Right ventricle myocardium inferior (tissue), 1 donor: ENCODE data around the gene FBXO3. TPM values are rescaled to one million over a fixed set of nuclear protein-coding genes. Genes with fewer than 3 reads are reported as not detected.
"Not testable (repeated sequence)": the region's sequence is repeated elsewhere in the genome, so short reads cannot be mapped to it uniquely, and the experiment has no call there.

Source experiments
- ATAC-seq: fragments of 200-7000 bp; cut with Tn5 transposase; one replicate; pipeline ENCODE4 v1.9.1; 2020; ENCODE audit warnings: mild to moderate bottlenecking, moderate library complexity
- DNase-seq: peaks from one replicate; pipeline ENCODE4 v3.0.0; 2021; ENCODE audit errors: missing footprints
- intact Hi-C: fragments of 100-400 bp; cut with DNase I; formaldehyde crosslinking; loops from one replicate; pipeline ENCODE4 v1.11.0; 2022
- long read RNA-seq: library from polyadenylated mRNA; unstranded; transcript quantifications from one replicate; pipeline ENCODE4 v2.0.0, GENCODE V29; 2021
- total RNA-seq: library from RNA; stranded (reverse); fragmentation: NEBNext Ultra II Directional; extraction: Animal tissue kit (Norgen Biotek cat#: 25700); gene quantifications from one replicate; pipeline ENCODE4 v1.2.1, GENCODE V29; 2021
- donor health status: DM: no; HTN: yes; CAD: no; lungs with severe emphysema.

The FBXO3 gene
- 46.4 TPM for total RNA-seq
- long read RNA-seq, transcript FBXO3-201 (11 exons, 2,397 nt): major isoform, 39 of 41 reads
- long read RNA-seq, partial matches to known transcripts: 1 of 41 reads
- long read RNA-seq, other reads (novel, unspliced or antisense): 1 of 41 reads

GRCh38 chr11:33773987-33774735 is at the start of gene FBXO3:
Gene FBXO3, minus strand, starts transcription at chr11:33774520. Its CDS starts 23 bp downstream, at chr11:33774497.
- ATAC-seq (peak; percentile 97), DNase-seq (peak; percentile 95)
- intact Hi-C loops: no loop called here

GRCh38 chr11:33822981-33823380 is 48.7 kb upstream of the FBXO3 start:
- DNase-seq, ATAC-seq, intact Hi-C loops: not testable (repeated sequence)

- no peak for ATAC-seq
- intact Hi-C loops: no loop called here
- no peak for DNase-seq
These were observed 45.1 kb upstream of the FBXO3 start for GRCh38 chr11:33819278-33820035.

- intact Hi-C loops: loop anchor here (1.0 to 10.0 kb wide), 2 partner anchors 21 to 444 kb away; no protein-coding TSS in a partner anchor
- DNase-seq: peak; percentile 81
- ATAC-seq: peak; percentile 81
These were observed 34.0 kb upstream of the FBXO3 start for GRCh38 chr11:33808228-33808828.

GRCh38 chr11:33804471-33804870 is 30.2 kb upstream of the FBXO3 start:
- intact Hi-C loops: loop anchor here (10.0 kb wide), 1 partner anchor 440 kb away; no protein-coding TSS in a partner anchor
- DNase-seq (no peak), ATAC-seq (no peak)

GRCh38 chr11:33802194-33802950 is 28.1 kb upstream of the FBXO3 start:
- ATAC-seq: peak; percentile 85
- no peak for DNase-seq
- intact Hi-C loops: loop anchor here (10.0 kb wide), 1 partner anchor 438 kb away; no protein-coding TSS in a partner anchor

- intact Hi-C loops: loop anchor here (10.0 kb wide), 1 partner anchor 437 kb away; no protein-coding TSS in a partner anchor
- ATAC-seq (no peak), DNase-seq (no peak)
These were observed 27.5 kb upstream of the FBXO3 start for GRCh38 chr11:33801821-33802193.

- DNase-seq (no peak), ATAC-seq (no peak)
- intact Hi-C loops: no loop called here
These were observed 23.6 kb upstream of the FBXO3 start for GRCh38 chr11:33797879-33798278.

- intact Hi-C loops: no loop called here
- ATAC-seq (no peak), DNase-seq (no peak)
These were observed 15.7 kb upstream of the FBXO3 start for GRCh38 chr11:33790040-33790439.

- DNase-seq, ATAC-seq, intact Hi-C loops: not testable (repeated sequence)
These were observed 13.8 kb upstream of the FBXO3 start for GRCh38 chr11:33788095-33788494.

- DNase-seq (no peak), ATAC-seq (no peak)
- intact Hi-C loops: no loop called here
These were observed 12.8 kb upstream of the FBXO3 start for GRCh38 chr11:33787076-33787475.

- no peak for DNase-seq
- ATAC-seq: no peak
- intact Hi-C loops: no loop called here
These were observed 11.3 kb upstream of the FBXO3 start for GRCh38 chr11:33785609-33786008.

- DNase-seq: no peak
- intact Hi-C loops: no loop called here
- peak; percentile 73 for ATAC-seq
These were observed 5.7 kb upstream of the FBXO3 start for GRCh38 chr11:33779849-33780528.

- intact Hi-C loops: no loop called here
- DNase-seq (no peak), ATAC-seq (no peak)
These were observed 4.4 kb upstream of the FBXO3 start for GRCh38 chr11:33778675-33779074.

GRCh38 chr11:33777906-33778305 is 3.6 kb upstream of the FBXO3 start:
- ATAC-seq (no peak), DNase-seq (no peak)
- intact Hi-C loops: no loop called here

- ATAC-seq: no peak
- intact Hi-C loops: no loop called here
- no peak for DNase-seq
These were observed 1.6 kb upstream of the FBXO3 start for GRCh38 chr11:33775832-33776470.

- DNase-seq (no peak), ATAC-seq (no peak)
- intact Hi-C loops: no loop called here
These were observed 1.1 kb upstream of the FBXO3 start for GRCh38 chr11:33775467-33775807.
